Thoracic aorta (tissue), 2 donors: ENCODE measurements around the gene DNAJC21. TPM values are rescaled to one million over a fixed set of nuclear protein-coding genes. Genes with fewer than 3 reads are reported as not detected.

Experiments
- ATAC-seq: fragments of 150-250 bp; one replicate; pipeline ENCODE4 v1.8.0; 2017; ENCODE audit warnings: low read depth; ENCODE audit not compliant: insufficient number of reproducible peaks, low FRiP score
- DNase-seq: peaks from one replicate; pipeline ENCODE4 v3.0.0-alpha.2; 2020; ENCODE audit warnings: low spot score
- H3K27ac ChIP-seq, 2 donors: fragments of 200-600 bp; sonication (generic); 1 replicate in 1 of 2; 2 replicates in 1 of 2; pipeline ENCODE4 v1.5.1; 2016; ENCODE audit warnings: mild to moderate bottlenecking in 2 of 2, moderate library complexity in 2 of 2
- H3K27me3 ChIP-seq: fragments of 200-600 bp; sonication (generic); replicated peaks from 2 replicates; pipeline ENCODE4 v1.6.0; 2016; ENCODE audit warnings: mild to moderate bottlenecking; ENCODE audit not compliant: insufficient read depth
- H3K36me3 ChIP-seq: fragments of 200-600 bp; sonication (generic); one replicate; pipeline ENCODE4 v1.5.1; 2016
- H3K4me1 ChIP-seq, 2 donors: fragments of 200-600 bp; sonication (generic); 1 replicate in 1 of 2; 2 replicates in 1 of 2; pipeline versions ENCODE4 v1.5.1 to v1.6.0; 2016; ENCODE audit warnings: low read depth in 2 of 2, mild to moderate bottlenecking in 1 of 2; ENCODE audit not compliant: control insufficient read depth in 1 of 2
- H3K4me3 ChIP-seq: fragments of 200-600 bp; sonication (generic); 2 replicates; pipeline ENCODE4 v1.5.1; 2016; ENCODE audit warnings: mild to moderate bottlenecking
- H3K9me3 ChIP-seq: fragments of 200-600 bp; sonication (generic); 2 replicates; pipeline ENCODE4 v1.5.1; 2016
- total RNA-seq, 2 donors: library from RNA; depleted of rRNA; stranded (reverse); fragments of >200 nt; gene quantifications; one replicate each; pipeline versions ENCODE4 v1.1.0 to v1.2.3, GENCODE V29; 2016
- TF ChIP-seq, protein P1 (sequence below): fragments of 200-600 bp; sonication (generic); IDR thresholded peaks from one replicate; pipeline ENCODE4 v1.5.1; 2019; ENCODE audit warnings: antibody characterized with exemption

Gene DNAJC21
- total RNA-seq, 2 donors from 2014 or later = 24.1 to 44.2 TPM

DNA sequence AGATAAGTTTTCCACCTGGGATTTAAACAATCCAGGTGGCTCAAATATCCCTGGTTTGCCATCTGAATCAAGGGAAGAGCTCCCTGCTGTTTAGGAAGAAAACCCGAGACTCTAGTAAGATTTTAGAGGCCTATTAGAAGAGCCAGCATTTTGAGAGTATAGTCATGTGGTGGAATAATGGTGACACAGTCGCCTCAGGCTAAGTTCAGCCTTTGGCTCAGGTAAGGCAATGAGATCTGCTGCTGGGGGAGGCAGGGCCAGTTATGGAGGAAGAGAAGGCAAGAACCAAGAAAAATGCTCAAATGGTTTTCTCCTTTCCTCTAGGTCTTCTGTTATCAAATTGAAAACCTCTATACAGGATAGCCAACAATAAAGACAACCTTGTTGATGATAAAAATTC, 30.3 kb upstream of the DNAJC21 start:
- Histone ChIP-seq H3K9me3 (no peaks in the 10 kb centered on the region), H3K27me3 (no peaks in the 10 kb centered on the region), H3K4me1 (peaks cover 0 to 5% of the 10 kb centered on the region in 2 donors), H3K4me3 (no peak overlapping the region), H3K36me3 (peaks cover 2% of the 10 kb centered on the region), H3K27ac (no peak overlapping the region)
- TF ChIP-seq, protein P1, sequence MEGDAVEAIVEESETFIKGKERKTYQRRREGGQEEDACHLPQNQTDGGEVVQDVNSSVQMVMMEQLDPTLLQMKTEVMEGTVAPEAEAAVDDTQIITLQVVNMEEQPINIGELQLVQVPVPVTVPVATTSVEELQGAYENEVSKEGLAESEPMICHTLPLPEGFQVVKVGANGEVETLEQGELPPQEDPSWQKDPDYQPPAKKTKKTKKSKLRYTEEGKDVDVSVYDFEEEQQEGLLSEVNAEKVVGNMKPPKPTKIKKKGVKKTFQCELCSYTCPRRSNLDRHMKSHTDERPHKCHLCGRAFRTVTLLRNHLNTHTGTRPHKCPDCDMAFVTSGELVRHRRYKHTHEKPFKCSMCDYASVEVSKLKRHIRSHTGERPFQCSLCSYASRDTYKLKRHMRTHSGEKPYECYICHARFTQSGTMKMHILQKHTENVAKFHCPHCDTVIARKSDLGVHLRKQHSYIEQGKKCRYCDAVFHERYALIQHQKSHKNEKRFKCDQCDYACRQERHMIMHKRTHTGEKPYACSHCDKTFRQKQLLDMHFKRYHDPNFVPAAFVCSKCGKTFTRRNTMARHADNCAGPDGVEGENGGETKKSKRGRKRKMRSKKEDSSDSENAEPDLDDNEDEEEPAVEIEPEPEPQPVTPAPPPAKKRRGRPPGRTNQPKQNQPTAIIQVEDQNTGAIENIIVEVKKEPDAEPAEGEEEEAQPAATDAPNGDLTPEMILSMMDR = no peak
- no peak for DNase-seq
- ATAC-seq = no peak

DNA sequence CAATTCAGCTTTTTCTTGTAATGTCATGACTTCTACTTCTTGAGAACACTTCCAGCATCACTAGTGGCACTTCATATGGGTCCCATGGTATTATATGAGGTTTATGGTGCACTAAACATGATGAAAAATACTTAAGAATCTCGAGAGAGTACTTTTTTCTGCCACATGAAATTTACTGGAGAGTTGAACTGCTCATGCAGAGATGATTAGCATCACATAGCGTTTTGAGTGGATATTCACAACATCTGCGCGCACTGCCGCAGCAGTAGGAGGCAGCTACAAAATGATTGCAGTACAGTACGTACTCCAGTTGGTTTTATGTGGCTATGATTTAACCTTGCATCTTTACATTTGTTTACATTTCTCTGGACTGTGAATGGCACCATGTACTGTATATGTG, 28.7 kb upstream of the DNAJC21 start:
- Histone ChIP-seq H3K9me3 (no peaks in the 10 kb centered on the region), H3K4me3 (no peak overlapping the region), H3K36me3 (peaks cover 2% of the 10 kb centered on the region), H3K4me1 (peaks cover 0 to 5% of the 10 kb centered on the region in 2 donors), H3K27me3 (no peaks in the 10 kb centered on the region), H3K27ac (no peak overlapping the region)
- TF ChIP-seq, protein P1 = no peak
- ATAC-seq (no peak), DNase-seq (no peak)

- Histone ChIP-seq H3K27ac (no peak overlapping the region), H3K36me3 (peaks cover 6% of the 10 kb centered on the region), H3K9me3 (no peaks in the 10 kb centered on the region), H3K4me1 (no peaks in the 10 kb centered on the region), H3K4me3 (no peak overlapping the region), H3K27me3 (no peaks in the 10 kb centered on the region)
- TF ChIP-seq, protein P1 = no peak
- ATAC-seq = no peak
- no peak for DNase-seq
Measured at GRCh38 chr5:34903260-34903659, 26.1 kb upstream of the DNAJC21 start.

DNA sequence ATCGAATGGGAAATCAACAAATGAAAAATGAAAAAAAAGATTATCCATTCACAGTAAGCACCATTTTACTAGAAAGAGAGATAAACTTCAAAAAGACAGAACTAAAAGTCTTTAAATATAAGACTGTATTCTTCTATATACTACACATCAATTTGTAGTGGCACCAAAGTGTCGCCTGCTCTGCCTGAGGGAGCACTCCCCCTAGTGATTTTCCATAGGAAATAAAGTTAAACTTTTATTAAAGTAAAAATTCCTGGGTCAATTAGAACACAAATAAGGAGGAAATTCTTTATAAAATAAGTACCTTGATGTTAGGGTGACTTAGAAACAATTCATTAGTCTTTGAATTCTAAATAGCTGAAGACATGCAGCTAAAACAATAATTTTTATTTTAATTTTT, 23.8 kb upstream of the DNAJC21 start:
- no peak overlapping the region for H3K4me3 ChIP-seq
- H3K4me1 ChIP-seq = no peaks in the 10 kb centered on the region
- no peaks in the 10 kb centered on the region for H3K27me3 ChIP-seq
- DNase-seq (no peak), ATAC-seq (no peak)
- no peaks in the 10 kb centered on the region for H3K9me3 ChIP-seq
- TF ChIP-seq, protein P1 = peak; percentile 20
- no peak overlapping the region for H3K27ac ChIP-seq
- peaks cover 15% of the 10 kb centered on the region for H3K36me3 ChIP-seq

- no peaks in the 10 kb centered on the region for H3K27me3 ChIP-seq
- DNase-seq (no peak), ATAC-seq (no peak)
- TF ChIP-seq, protein P1 = no peak
- H3K4me3 ChIP-seq = no peak overlapping the region
- H3K36me3 ChIP-seq = peaks cover 26% of the 10 kb centered on the region
- no peaks in the 10 kb centered on the region for H3K9me3 ChIP-seq
- H3K4me1 ChIP-seq = peaks cover 20 to 41% of the 10 kb centered on the region in 2 donors
- H3K27ac ChIP-seq = no peak overlapping the region
Measured at GRCh38 chr5:34913072-34913471, 16.3 kb upstream of the DNAJC21 start.
